H1 (cell line): Measurements from ENCODE around the gene POLR1G.

Experiments
- CBX5 ChIP-seq: fragments of 300-800, 300-1000 bp; sonication (generic); IDR thresholded peaks from 2 replicates; pipeline ENCODE4 v1.7.1; 2016; ENCODE audit warnings: antibody characterized with exemption, low read length, low read depth
- CHD1 ChIP-seq: IDR thresholded peaks from 2 replicates; pipeline ENCODE4 v1.6.1; 2012; ENCODE audit warnings: low read depth, low read length, improper control_type of control experiment
- CHD2 ChIP-seq: IDR thresholded peaks from 2 replicates; pipeline ENCODE4 v1.6.1; 2012; ENCODE audit warnings: low read length, improper control_type of control experiment
- EP300 ChIP-seq, 2 experiments: IDR thresholded peaks; 1 replicate in 1 of 2; 2 replicates in 1 of 2; pipeline ENCODE4 v1.6.1; 2011 to 2012; ENCODE audit warnings: low read depth in 2 of 2, low read length in 2 of 2, mild to moderate bottlenecking in 2 of 2, borderline replicate concordance in 1 of 2, inconsistent platforms in 1 of 2, moderate library complexity in 1 of 2
- EZH2 ChIP-seq: fragments of 200-600 bp; sonication (generic); IDR thresholded peaks from 2 replicates; pipeline ENCODE4 v1.7.1; 2012; ENCODE audit warnings: low read depth, mild to moderate bottlenecking, moderate library complexity, low read length, inconsistent platforms; ENCODE audit not compliant: severe bottlenecking
- GABPA ChIP-seq: IDR thresholded peaks from 2 replicates; pipeline ENCODE4 v1.6.1; 2011; ENCODE audit warnings: mild to moderate bottlenecking, low read length, moderate library complexity, borderline replicate concordance; ENCODE audit not compliant: insufficient read depth
- HDAC6 ChIP-seq: IDR thresholded peaks from one replicate; pipeline ENCODE4 v1.7.1; 2012; ENCODE audit warnings: low read depth, mild to moderate bottlenecking, inconsistent platforms, low read length, moderate library complexity
- TBP ChIP-seq: IDR thresholded peaks from 2 replicates; pipeline ENCODE4 v1.6.1; 2011; ENCODE audit warnings: low read depth, low read length, improper control_type of control experiment
- ZNF274 ChIP-seq: IDR thresholded peaks from 2 replicates; pipeline ENCODE4 v1.7.0; 2012; ENCODE audit warnings: low read length, borderline replicate concordance; ENCODE audit errors: extremely low read depth
- TF ChIP-seq, protein P1 (sequence below), 3 experiments: IDR thresholded peaks; 1 replicate in 2 of 3; 2 replicates in 1 of 3; pipeline versions ENCODE4 v1.5.1 to v1.6.1; 2011; ENCODE audit warnings: low read length in 3 of 3, mild to moderate bottlenecking in 3 of 3, inconsistent platforms in 2 of 3, low read depth in 1 of 3, moderate library complexity in 1 of 3; ENCODE audit not compliant: insufficient read depth in 1 of 3; ENCODE audit errors: control extremely low read depth in 1 of 3
- TF ChIP-seq, protein P2 (sequence below): IDR thresholded peaks from 2 replicates; pipeline ENCODE4 v1.6.1; 2012; ENCODE audit warnings: inconsistent platforms

DNA sequence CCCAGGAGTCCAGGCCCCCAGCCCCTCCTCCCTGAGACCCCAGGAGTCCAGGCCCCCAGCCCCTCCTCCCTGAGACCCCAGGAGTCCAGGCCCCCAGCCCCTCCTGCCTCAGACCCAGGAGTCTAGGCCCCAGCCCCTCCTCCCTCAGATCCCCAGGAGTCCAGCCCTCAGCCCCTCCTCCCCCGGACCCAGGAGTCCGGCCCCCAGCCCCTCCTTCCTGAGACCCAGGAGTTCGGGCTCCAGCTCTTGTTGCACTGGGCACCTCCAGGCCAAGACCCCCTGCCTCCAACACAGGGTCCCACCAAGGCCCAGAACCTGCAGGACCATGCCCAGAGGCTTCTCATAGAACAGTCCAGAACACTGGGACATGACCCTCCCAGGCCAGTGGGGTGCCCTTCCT is 13.5 kb downstream of the POLR1G start:
- no peak for TF ChIP-seq EP300 (IDR thresholded peaks at IDR 0.05; ENCODE audit: borderline replicate concordance in 1 of 2, low read depth in 2 of 2, low read length in 2 of 2)
- TF ChIP-seq, protein P1, sequence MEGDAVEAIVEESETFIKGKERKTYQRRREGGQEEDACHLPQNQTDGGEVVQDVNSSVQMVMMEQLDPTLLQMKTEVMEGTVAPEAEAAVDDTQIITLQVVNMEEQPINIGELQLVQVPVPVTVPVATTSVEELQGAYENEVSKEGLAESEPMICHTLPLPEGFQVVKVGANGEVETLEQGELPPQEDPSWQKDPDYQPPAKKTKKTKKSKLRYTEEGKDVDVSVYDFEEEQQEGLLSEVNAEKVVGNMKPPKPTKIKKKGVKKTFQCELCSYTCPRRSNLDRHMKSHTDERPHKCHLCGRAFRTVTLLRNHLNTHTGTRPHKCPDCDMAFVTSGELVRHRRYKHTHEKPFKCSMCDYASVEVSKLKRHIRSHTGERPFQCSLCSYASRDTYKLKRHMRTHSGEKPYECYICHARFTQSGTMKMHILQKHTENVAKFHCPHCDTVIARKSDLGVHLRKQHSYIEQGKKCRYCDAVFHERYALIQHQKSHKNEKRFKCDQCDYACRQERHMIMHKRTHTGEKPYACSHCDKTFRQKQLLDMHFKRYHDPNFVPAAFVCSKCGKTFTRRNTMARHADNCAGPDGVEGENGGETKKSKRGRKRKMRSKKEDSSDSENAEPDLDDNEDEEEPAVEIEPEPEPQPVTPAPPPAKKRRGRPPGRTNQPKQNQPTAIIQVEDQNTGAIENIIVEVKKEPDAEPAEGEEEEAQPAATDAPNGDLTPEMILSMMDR (IDR thresholded peaks at IDR 0.05; ENCODE audit: control extremely low read depth in 1 of 3, insufficient read depth in 1 of 3, low read depth in 1 of 3, low read length in 3 of 3) = no peak
- TF ChIP-seq HDAC6 = no peak
- TF ChIP-seq TBP = no peak
- TF ChIP-seq CBX5 = no peak
- no peak for TF ChIP-seq EZH2
- TF ChIP-seq CHD2 = no peak
- no peak for TF ChIP-seq GABPA
- TF ChIP-seq, protein P2, sequence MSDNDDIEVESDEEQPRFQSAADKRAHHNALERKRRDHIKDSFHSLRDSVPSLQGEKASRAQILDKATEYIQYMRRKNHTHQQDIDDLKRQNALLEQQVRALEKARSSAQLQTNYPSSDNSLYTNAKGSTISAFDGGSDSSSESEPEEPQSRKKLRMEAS = no peak
- no peak for TF ChIP-seq CHD1
- TF ChIP-seq ZNF274 = no peak
